Measurements from ENCODE around the gene PLXNA2. TPM values are rescaled to one million over a fixed set of nuclear protein-coding genes. Genes with fewer than 3 reads are reported as not detected.
A peak's percentile ranks its signal among the peaks of the same experiment; 100 is the strongest.

The PLXNA2 gene
- total and polyA plus RNA-seq, 2 experiments from 2014 or later = 3.7 to 5.4 TPM

GRCh38 chr1:208240662-208241355 lies 3.4 kb downstream of the PLXNA2 start:
- Histone ChIP-seq H3K4me3 (no peak overlapping the region), H3K9ac (no peak overlapping the region), H3F3A (ENCODE audit: insufficient read depth) (peaks cover 6% of the 10 kb centered on the region), H3K79me2 (ENCODE audit: insufficient read depth) (peaks cover 70% of the 10 kb centered on the region), H3K27ac (no peak overlapping the region), H3K9me2 (ENCODE audit: insufficient read depth) (no peaks in the 10 kb centered on the region), H3K27me3 (replicated peaks; ENCODE audit: insufficient read depth) (no peaks in the 10 kb centered on the region), H3K9me3 (ENCODE audit: low read depth) (no peaks in the 10 kb centered on the region), H3K4me1 (ENCODE audit: insufficient read depth) (peaks cover 30% of the 10 kb centered on the region), H4K20me1 (ENCODE audit: insufficient read depth) (no peaks in the 10 kb centered on the region), H2AFZ (no peak overlapping the region), H3K36me3 (ENCODE audit: low read depth) (no peaks in the 10 kb centered on the region), H3K4me2 (ENCODE audit: unreplicated experiment) (no peak overlapping the region)
- DNase-seq = no peak
- WGBS, 2 experiments (ENCODE audit: low coverage in 1 of 2, low lambda C conversion rate in 2 of 2, missing lambda C conversion rate in 2 of 2) = 81 to 87% methylated on average over 3 of the region's 3 CpGs
- TF ChIP-seq EZH2 (IDR thresholded peaks at IDR 0.05; ENCODE audit: insufficient read depth, poor library complexity, severe bottlenecking) = no peak
- no peak for TF ChIP-seq EZH2phosphoT487 (IDR thresholded peaks at IDR 0.05; ENCODE audit: insufficient read depth, low read depth)
- in situ Hi-C loops (cut with MboI) = loop anchor here (10.0 to 25.0 kb wide), 2 partner anchors 104 to 216 kb away; no protein-coding TSS in a partner anchor

DNA sequence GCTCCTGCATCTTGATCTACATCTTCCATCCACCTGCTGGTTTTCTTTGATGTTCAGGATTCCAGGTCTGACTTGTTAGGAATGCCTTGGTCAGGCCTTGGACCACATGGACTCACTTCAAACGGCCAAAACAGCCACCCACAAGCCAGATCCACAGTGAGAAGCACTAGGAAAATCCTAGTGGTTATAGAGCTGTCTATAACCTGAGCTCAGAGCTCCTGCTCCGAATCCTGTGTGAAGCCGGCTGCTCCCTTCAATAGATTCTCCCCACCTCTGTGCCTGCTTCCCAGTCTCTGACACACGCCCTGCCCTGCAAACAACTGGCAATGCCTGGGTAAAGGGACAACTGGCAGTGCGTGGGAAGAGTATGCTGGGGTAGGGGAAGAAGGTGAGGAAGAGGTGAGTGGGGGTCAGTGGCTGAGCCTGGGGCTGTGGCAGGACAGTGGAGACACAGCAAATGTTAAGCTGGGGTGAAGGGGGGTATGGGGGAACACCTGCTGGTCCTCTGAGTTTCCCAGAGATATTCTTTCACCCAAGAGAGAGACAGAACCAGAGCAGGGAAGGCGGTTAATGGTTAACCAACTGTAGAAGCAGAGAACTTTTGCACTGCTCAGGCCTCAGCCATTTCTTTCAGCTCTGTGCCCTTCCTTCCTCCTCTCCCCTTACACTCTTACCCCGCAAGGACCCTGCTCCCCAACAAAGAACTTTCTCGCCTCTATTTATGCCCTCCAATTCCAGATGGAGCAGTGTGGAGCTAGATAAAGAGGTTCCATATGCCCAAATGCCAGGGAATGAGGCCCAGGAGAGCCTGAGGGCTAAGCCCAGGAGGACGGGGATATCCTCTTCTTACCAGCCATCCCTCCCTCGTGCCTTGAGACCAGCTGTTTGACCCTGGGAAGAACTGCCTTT lies 4.5 kb downstream of the PLXNA2 start:
- Histone ChIP-seq H3K79me2 (ENCODE audit: insufficient read depth) (peaks cover 80% of the 10 kb centered on the region), H3K4me1 (ENCODE audit: insufficient read depth) (peaks cover 31% of the 10 kb centered on the region), H3K9ac (no peak overlapping the region), H3K4me2 (ENCODE audit: unreplicated experiment) (no peak overlapping the region), H3F3A (ENCODE audit: insufficient read depth) (peaks cover 3% of the 10 kb centered on the region), H3K27me3 (replicated peaks; ENCODE audit: insufficient read depth) (no peaks in the 10 kb centered on the region), H4K20me1 (ENCODE audit: insufficient read depth) (no peaks in the 10 kb centered on the region), H3K4me3 (no peak overlapping the region), H3K9me2 (ENCODE audit: insufficient read depth) (no peaks in the 10 kb centered on the region), H3K9me3 (ENCODE audit: low read depth) (no peaks in the 10 kb centered on the region), H3K36me3 (ENCODE audit: low read depth) (no peaks in the 10 kb centered on the region), H3K27ac (no peak overlapping the region), H2AFZ (no peak overlapping the region)
- WGBS, 2 experiments (ENCODE audit: low coverage in 1 of 2, low lambda C conversion rate in 2 of 2, missing lambda C conversion rate in 2 of 2) = 91 to 94% methylated on average over 10 of the region's 10 CpGs
- TF ChIP-seq EZH2phosphoT487 (IDR thresholded peaks at IDR 0.05; ENCODE audit: insufficient read depth, low read depth) (no peak), EZH2 (IDR thresholded peaks at IDR 0.05; ENCODE audit: insufficient read depth, poor library complexity, severe bottlenecking) (no peak)
- DNase-seq = no peak
- in situ Hi-C loops (cut with MboI) = loop anchor here (10.0 to 25.0 kb wide), 2 partner anchors 102 to 215 kb away; no protein-coding TSS in a partner anchor

GRCh38 chr1:208238710-208239472 lies 5.3 kb downstream of the PLXNA2 start:
- no peak overlapping the region for H3K4me3 ChIP-seq
- in situ Hi-C loops (cut with MboI) = loop anchor here (25.0 kb wide), 1 partner anchor 102 kb away; no protein-coding TSS in a partner anchor
- no peaks in the 10 kb centered on the region for H4K20me1 ChIP-seq (ENCODE audit: insufficient read depth)
- no peak overlapping the region for H2AFZ ChIP-seq
- no peaks in the 10 kb centered on the region for H3K27me3 ChIP-seq (replicated peaks; ENCODE audit: insufficient read depth)
- WGBS, 2 experiments (ENCODE audit: low coverage in 1 of 2, low lambda C conversion rate in 2 of 2, missing lambda C conversion rate in 2 of 2) = 55 to 59% methylated on average over 9 of the region's 9 CpGs
- no peak overlapping the region for H3K27ac ChIP-seq
- peaks cover 89% of the 10 kb centered on the region for H3K79me2 ChIP-seq (ENCODE audit: insufficient read depth)
- TF ChIP-seq EZH2phosphoT487 (IDR thresholded peaks at IDR 0.05; ENCODE audit: insufficient read depth, low read depth) (no peak), EZH2 (IDR thresholded peaks at IDR 0.05; ENCODE audit: insufficient read depth, poor library complexity, severe bottlenecking) (no peak)
- H3K9me3 ChIP-seq (ENCODE audit: low read depth) = no peaks in the 10 kb centered on the region
- H3K4me2 ChIP-seq (ENCODE audit: unreplicated experiment) = peak overlapping the region; percentile 4
- peaks cover 29% of the 10 kb centered on the region for H3K4me1 ChIP-seq (ENCODE audit: insufficient read depth)
- H3K9me2 ChIP-seq (ENCODE audit: insufficient read depth) = no peaks in the 10 kb centered on the region
- no peak overlapping the region for H3K9ac ChIP-seq
- H3K36me3 ChIP-seq (ENCODE audit: low read depth) = no peaks in the 10 kb centered on the region
- no peaks in the 10 kb centered on the region for H3F3A ChIP-seq (ENCODE audit: insufficient read depth)
- DNase-seq = peak; percentile 82

GRCh38 chr1:208237241-208237640 lies 6.9 kb downstream of the PLXNA2 start:
- peaks cover 23% of the 10 kb centered on the region for H3K4me1 ChIP-seq (ENCODE audit: insufficient read depth)
- H3K4me2 ChIP-seq (ENCODE audit: unreplicated experiment) = peak overlapping the region; percentile 7
- peaks cover 84% of the 10 kb centered on the region for H3K79me2 ChIP-seq (ENCODE audit: insufficient read depth)
- H3K4me3 ChIP-seq = no peak overlapping the region
- no peaks in the 10 kb centered on the region for H3F3A ChIP-seq (ENCODE audit: insufficient read depth)
- no peaks in the 10 kb centered on the region for H4K20me1 ChIP-seq (ENCODE audit: insufficient read depth)
- H3K9me2 ChIP-seq (ENCODE audit: insufficient read depth) = no peaks in the 10 kb centered on the region
- no peaks in the 10 kb centered on the region for H3K9me3 ChIP-seq (ENCODE audit: low read depth)
- TF ChIP-seq EZH2phosphoT487 (IDR thresholded peaks at IDR 0.05; ENCODE audit: insufficient read depth, low read depth) = no peak
- no peak for TF ChIP-seq EZH2 (IDR thresholded peaks at IDR 0.05; ENCODE audit: insufficient read depth, poor library complexity, severe bottlenecking)
- H3K27me3 ChIP-seq (replicated peaks; ENCODE audit: insufficient read depth) = no peaks in the 10 kb centered on the region
- H2AFZ ChIP-seq = no peak overlapping the region
- WGBS, 2 experiments (ENCODE audit: low coverage in 1 of 2, low lambda C conversion rate in 2 of 2, missing lambda C conversion rate in 2 of 2) = 86 to 87% methylated on average over 8 of the region's 8 CpGs
- DNase-seq = no peak
- in situ Hi-C loops (cut with MboI) = loop anchor here (25.0 kb wide), 1 partner anchor 100 kb away; no protein-coding TSS in a partner anchor
- no peaks in the 10 kb centered on the region for H3K36me3 ChIP-seq (ENCODE audit: low read depth)
- H3K27ac ChIP-seq = no peak overlapping the region
- H3K9ac ChIP-seq = no peak overlapping the region
